ENCODE data around the gene BMX.

Gene BMX

GRCh38 chrX:15501506-15501905, 899 bp downstream of the BMX start:
- DNase-seq: no peak
- in situ Hi-C loops (cut with HindIII; ENCODE audit: low pct_ligation_motif_present, low pct_unique_long_range_greater_than_20kb, low sequenced_read_pairs): no loop called here

DNA sequence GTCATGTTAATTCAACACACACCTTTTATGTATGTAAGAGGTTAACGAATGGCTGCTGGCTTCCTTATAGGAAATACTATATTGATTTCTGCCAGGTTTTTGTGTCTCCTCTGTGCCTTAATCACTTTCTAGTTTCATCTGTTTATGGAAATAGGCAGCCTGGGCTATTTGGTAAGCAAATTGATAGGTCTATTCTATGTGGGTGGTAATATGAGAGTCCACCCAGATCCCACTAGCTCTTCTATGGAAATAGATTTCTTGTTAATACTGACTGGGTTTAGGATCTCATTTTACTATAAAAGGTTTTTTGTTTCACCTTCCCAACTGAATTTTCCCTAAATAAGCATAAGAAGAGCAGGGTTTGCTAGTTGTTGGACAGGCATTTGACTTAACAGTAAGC, 4.1 kb downstream of the BMX start:
- in situ Hi-C loops (cut with HindIII; ENCODE audit: low pct_ligation_motif_present, low pct_unique_long_range_greater_than_20kb, low sequenced_read_pairs): no loop called here
- DNase-seq: no peak

DNA sequence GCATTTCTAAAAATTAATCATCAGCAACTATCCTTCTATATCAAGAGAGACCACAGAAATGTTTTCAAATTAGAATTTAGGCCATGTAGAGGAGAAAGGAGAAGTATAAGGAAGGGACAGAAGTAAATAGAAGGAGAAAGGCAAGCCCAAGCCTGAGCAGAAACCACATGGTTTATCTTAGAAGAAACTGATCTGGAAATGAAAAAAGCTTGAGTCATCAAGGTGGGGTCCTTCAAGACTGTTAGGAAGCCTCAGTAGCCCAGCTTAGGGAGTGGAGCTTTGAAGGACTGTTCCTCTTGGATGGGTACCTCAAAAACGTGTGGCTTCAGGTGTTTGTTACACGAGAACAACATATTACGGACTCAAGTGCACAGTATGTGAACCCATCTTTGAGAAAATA, 4.5 kb downstream of the BMX start:
- in situ Hi-C loops (cut with HindIII; ENCODE audit: low pct_ligation_motif_present, low pct_unique_long_range_greater_than_20kb, low sequenced_read_pairs): no loop called here
- DNase-seq: no peak

- in situ Hi-C loops (cut with HindIII; ENCODE audit: low pct_ligation_motif_present, low pct_unique_long_range_greater_than_20kb, low sequenced_read_pairs): no loop called here
- DNase-seq: no peak
Measured at GRCh38 chrX:15507005-15507404, 6.4 kb downstream of the BMX start.

- no peak for DNase-seq
- in situ Hi-C loops (cut with HindIII; ENCODE audit: low pct_ligation_motif_present, low pct_unique_long_range_greater_than_20kb, low sequenced_read_pairs): no loop called here
Measured at GRCh38 chrX:15509845-15510244, 9.2 kb downstream of the BMX start.

GRCh38 chrX:15511563-15511962, 11.0 kb downstream of the BMX start:
- in situ Hi-C loops (cut with HindIII; ENCODE audit: low pct_ligation_motif_present, low pct_unique_long_range_greater_than_20kb, low sequenced_read_pairs): no loop called here
- DNase-seq: no peak

DNA sequence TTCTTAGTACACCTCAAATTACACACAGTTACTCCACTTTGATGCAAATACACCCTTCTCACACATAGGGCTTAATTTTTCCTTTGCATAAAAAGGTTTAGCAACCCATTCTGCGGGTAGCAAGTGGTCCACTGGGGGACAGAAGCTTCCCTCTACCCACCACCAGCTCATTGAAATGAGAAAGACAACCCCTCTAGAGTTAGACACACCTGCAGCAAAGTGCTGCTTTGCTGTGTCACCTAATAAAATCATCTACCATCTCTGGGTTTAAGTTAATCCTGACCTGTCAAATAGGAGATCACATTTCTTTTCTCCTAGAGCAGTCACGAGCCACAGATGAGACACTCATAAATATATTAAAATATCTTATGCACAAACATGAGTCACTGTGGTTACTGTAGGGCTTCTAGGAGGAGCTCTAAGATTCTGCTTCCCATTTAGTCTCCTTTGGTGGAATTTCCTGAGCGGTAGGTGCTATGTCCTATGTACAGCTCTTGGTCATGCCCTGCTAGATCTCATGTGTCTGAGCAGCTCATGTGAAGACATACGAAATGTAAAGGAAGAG, 11.9 kb downstream of the BMX start:
- DNase-seq: no peak
- in situ Hi-C loops (cut with HindIII; ENCODE audit: low pct_ligation_motif_present, low pct_unique_long_range_greater_than_20kb, low sequenced_read_pairs): no loop called here

- DNase-seq: no peak
- in situ Hi-C loops (cut with HindIII; ENCODE audit: low pct_ligation_motif_present, low pct_unique_long_range_greater_than_20kb, low sequenced_read_pairs): no loop called here
Measured at GRCh38 chrX:15514279-15514678, 13.7 kb downstream of the BMX start.

GRCh38 chrX:15515931-15516330, 15.3 kb downstream of the BMX start:
- DNase-seq: no peak
- in situ Hi-C loops (cut with HindIII; ENCODE audit: low pct_ligation_motif_present, low pct_unique_long_range_greater_than_20kb, low sequenced_read_pairs): no loop called here

- in situ Hi-C loops (cut with HindIII; ENCODE audit: low pct_ligation_motif_present, low pct_unique_long_range_greater_than_20kb, low sequenced_read_pairs): no loop called here
Measured at GRCh38 chrX:15522464-15522863, 21.9 kb downstream of the BMX start.

GRCh38 chrX:15523088-15523487, 22.5 kb downstream of the BMX start:
- no peak for DNase-seq
- in situ Hi-C loops (cut with HindIII; ENCODE audit: low pct_ligation_motif_present, low pct_unique_long_range_greater_than_20kb, low sequenced_read_pairs): no loop called here

More at GRCh38 chrX:15522464-15522863, 21.9 kb downstream of the BMX start:
- DNase-seq: no peak

DNA sequence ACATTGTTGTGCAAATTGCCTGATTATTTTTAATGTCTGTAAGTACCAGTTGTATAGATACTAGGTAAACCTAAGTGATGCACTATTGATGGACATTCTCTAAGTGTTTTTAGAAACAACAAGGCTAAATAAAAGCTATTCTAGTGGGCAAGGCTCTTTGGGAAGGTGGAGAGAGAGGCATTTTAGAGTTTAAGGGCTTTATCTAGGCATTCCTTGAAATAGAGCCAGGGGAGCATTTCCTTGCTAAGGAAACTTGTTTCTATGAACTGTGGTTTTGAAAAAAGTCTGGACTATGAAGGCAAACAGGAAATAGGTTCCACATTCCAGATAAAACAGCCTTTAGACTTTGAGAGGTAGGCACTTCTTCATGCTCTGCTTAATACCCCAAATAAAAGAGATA, 23.8 kb downstream of the BMX start:
- peak; percentile 17 for DNase-seq
- in situ Hi-C loops (cut with HindIII; ENCODE audit: low pct_ligation_motif_present, low pct_unique_long_range_greater_than_20kb, low sequenced_read_pairs): no loop called here

- DNase-seq: no peak
- in situ Hi-C loops (cut with HindIII; ENCODE audit: low pct_ligation_motif_present, low pct_unique_long_range_greater_than_20kb, low sequenced_read_pairs): no loop called here
Measured at GRCh38 chrX:15525664-15526416, 25.2 kb downstream of the BMX start.

- in situ Hi-C loops (cut with HindIII; ENCODE audit: low pct_ligation_motif_present, low pct_unique_long_range_greater_than_20kb, low sequenced_read_pairs): no loop called here
- DNase-seq: no peak
Measured at GRCh38 chrX:15529165-15529564, 28.6 kb downstream of the BMX start.

- no peak for DNase-seq
- in situ Hi-C loops (cut with HindIII; ENCODE audit: low pct_ligation_motif_present, low pct_unique_long_range_greater_than_20kb, low sequenced_read_pairs): no loop called here
Measured at GRCh38 chrX:15530318-15530717, 29.7 kb downstream of the BMX start.

- no peak for DNase-seq
- in situ Hi-C loops (cut with HindIII; ENCODE audit: low pct_ligation_motif_present, low pct_unique_long_range_greater_than_20kb, low sequenced_read_pairs): no loop called here
Measured at GRCh38 chrX:15546745-15547144, 46.1 kb downstream of the BMX start.

DNA sequence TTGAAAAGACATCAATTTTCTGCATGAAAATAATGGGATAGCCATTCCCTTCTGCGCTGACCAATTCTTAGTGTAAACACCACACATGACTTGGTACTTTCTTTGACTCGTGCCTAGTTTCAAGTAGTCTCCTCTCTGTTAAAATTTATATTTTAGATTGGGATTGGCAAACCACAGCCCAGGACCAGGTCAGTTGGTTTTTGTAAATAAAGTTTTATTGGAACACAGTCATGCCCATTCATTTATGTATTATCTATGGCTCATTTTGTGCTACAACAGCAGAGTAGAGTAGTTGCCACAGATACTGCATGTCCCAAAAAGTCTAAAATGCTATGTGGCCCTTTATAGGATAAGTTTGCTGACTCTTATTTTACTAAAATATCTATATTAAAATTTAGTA, 46.7 kb downstream of the BMX start:
- in situ Hi-C loops (cut with HindIII; ENCODE audit: low pct_ligation_motif_present, low pct_unique_long_range_greater_than_20kb, low sequenced_read_pairs): no loop called here
- DNase-seq: no peak

GRCh38 chrX:15549189-15550012, 48.8 kb downstream of the BMX start:
- in situ Hi-C loops (cut with HindIII; ENCODE audit: low pct_ligation_motif_present, low pct_unique_long_range_greater_than_20kb, low sequenced_read_pairs): no loop called here

DNA sequence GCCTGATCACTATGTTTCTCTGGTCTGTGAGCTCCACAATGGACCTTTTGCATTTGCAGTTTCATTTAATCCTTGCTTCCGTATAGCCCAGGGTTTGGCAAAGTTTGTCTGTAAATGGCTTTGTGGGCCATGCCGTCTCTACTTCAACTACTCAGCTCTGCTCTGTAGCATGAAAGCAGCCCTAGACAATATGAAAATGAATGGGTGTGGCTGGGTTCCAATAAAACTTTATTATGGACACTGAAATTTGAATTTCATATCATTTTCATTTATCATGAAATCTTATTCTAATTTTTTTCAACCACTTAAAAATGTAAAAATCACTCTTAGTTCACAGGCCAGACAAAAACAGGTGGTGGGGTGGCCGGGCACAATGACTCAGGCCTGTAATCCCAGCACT, 58.6 kb downstream of the BMX start:
- in situ Hi-C loops (cut with HindIII; ENCODE audit: low pct_ligation_motif_present, low pct_unique_long_range_greater_than_20kb, low sequenced_read_pairs): no loop called here
- DNase-seq: no peak

More at GRCh38 chrX:15549189-15550012, 48.8 kb downstream of the BMX start:
- no peak for DNase-seq

DNA sequence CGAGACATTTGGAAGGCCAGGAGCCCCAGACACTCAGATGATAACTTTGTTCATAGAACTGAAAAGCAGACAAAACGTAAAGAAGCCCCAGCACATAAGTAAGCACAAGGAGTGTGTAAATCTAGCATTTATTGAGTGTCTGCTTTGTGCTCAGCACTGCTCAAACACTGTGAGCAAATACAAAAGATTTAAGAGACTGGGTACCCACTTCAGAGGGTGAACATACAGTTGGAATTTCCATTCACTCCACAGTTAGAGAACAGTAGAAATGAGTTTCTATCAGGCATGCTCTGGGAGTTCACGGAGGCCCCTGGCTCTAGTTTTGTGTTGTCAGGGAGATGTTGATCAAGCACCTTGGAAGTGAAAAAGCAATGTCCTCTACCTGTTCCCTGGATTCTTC, 60.3 kb downstream of the BMX start:
- no peak for DNase-seq

More for the DNA sequence above, 60.3 kb downstream of the BMX start:
- in situ Hi-C loops (cut with HindIII; ENCODE audit: low pct_ligation_motif_present, low pct_unique_long_range_greater_than_20kb, low sequenced_read_pairs): no loop called here
